Lower leg skin (tissue), 4 donors: ENCODE data around the gene FAM124A. TPM values are rescaled to one million over a fixed set of nuclear protein-coding genes. Genes with fewer than 3 reads are reported as not detected.
"Not testable (repeated sequence)": the region's sequence is repeated elsewhere in the genome, so short reads cannot be mapped to it uniquely, and the experiment has no call there.

Experiments
- DNase-seq, 2 donors: peaks; one replicate each; pipeline ENCODE4 v3.0.0-alpha.2; 2019; ENCODE audit warnings: low spot score in 2 of 2
- H3K4me3 ChIP-seq: fragments of 200-600 bp; sonication (generic); 2 replicates; pipeline ENCODE4 v1.5.1; 2017; ENCODE audit warnings: mild to moderate bottlenecking, low read depth; ENCODE audit not compliant: poor library complexity, severe bottlenecking
- CTCF ChIP-seq, 3 donors: fragments of 450-650 bp; IDR thresholded peaks; one replicate each; pipeline ENCODE4 v1.5.1; 2016; ENCODE audit warnings: antibody characterized with exemption in 3 of 3, mild to moderate bottlenecking in 3 of 3, moderate library complexity in 2 of 3
- POLR2A ChIP-seq, 2 donors: fragments of 450-650 bp; IDR thresholded peaks; one replicate each; pipeline ENCODE4 v1.6.1; 2016 to 2017; ENCODE audit warnings: antibody characterized with exemption in 2 of 2, mild to moderate bottlenecking in 1 of 2, moderate library complexity in 1 of 2
- WGBS, 2 donors: methylation state at CpG; one replicate each; pipeline ENCODE4 v1.1.5; 2018; 5-methylcytosine and 5-hydroxymethylcytosine counted together
- intact Hi-C: fragments of 100-400 bp; cut with DNase I; formaldehyde crosslinking; loops from one replicate; pipeline ENCODE4 v1.15.0; 2023; ENCODE audit warnings: low total_unique reads
- total RNA-seq, 4 donors: library from RNA; depleted of rRNA; stranded (reverse); fragments of >200 nt; gene quantifications; one replicate each; pipeline ENCODE4 v1.1.0, GENCODE V29; 2016

The FAM124A gene
- total RNA-seq, 4 donors from 2014 or later, result 0.30 to 5.0 (median 2.1) TPM

- intact Hi-C loops, result no loop called here
- no peak overlapping the region for H3K4me3 ChIP-seq
- no peak for TF ChIP-seq POLR2A (IDR thresholded peaks at IDR 0.05)
- TF ChIP-seq CTCF (IDR thresholded peaks at IDR 0.05), result no peak
- WGBS, 2 donors, result 70 to 96% methylated on average over 2 of the region's 2 CpGs
- DNase-seq, result no peak
Measured at GRCh38 chr13:51275101-51275500, 52.9 kb downstream of the FAM124A start.

- no peak for DNase-seq
- intact Hi-C loops, result no loop called here
- no peak overlapping the region for H3K4me3 ChIP-seq
- 57 to 89% methylated on average over 4 of the region's 4 CpGs for WGBS, 2 donors
- TF ChIP-seq POLR2A (IDR thresholded peaks at IDR 0.05), result no peak
- TF ChIP-seq CTCF (IDR thresholded peaks at IDR 0.05), result no peak
Measured at GRCh38 chr13:51276636-51277035, 54.4 kb downstream of the FAM124A start.

- no peak for TF ChIP-seq CTCF (IDR thresholded peaks at IDR 0.05)
- no peak for TF ChIP-seq POLR2A (IDR thresholded peaks at IDR 0.05)
- WGBS, 2 donors, result 67 to 75% methylated on average over 4 of the region's 4 CpGs
- no peak overlapping the region for H3K4me3 ChIP-seq
- intact Hi-C loops, result no loop called here
- DNase-seq, result no peak
Measured at GRCh38 chr13:51277928-51278327, 55.7 kb downstream of the FAM124A start.

GRCh38 chr13:51278426-51279130 lies 56.4 kb downstream of the FAM124A start:
- TF ChIP-seq CTCF (IDR thresholded peaks at IDR 0.05) (no peak), POLR2A (IDR thresholded peaks at IDR 0.05) (no peak)
- DNase-seq, result no peak
- no peak overlapping the region for H3K4me3 ChIP-seq
- intact Hi-C loops, result no loop called here
- 67 to 81% methylated on average over 9 of the region's 9 CpGs for WGBS, 2 donors

GRCh38 chr13:51280379-51280940 lies 58.3 kb downstream of the FAM124A start:
- H3K4me3 ChIP-seq, result no peak overlapping the region
- intact Hi-C loops, result loop anchor here (10.0 kb wide), 2 partner anchors 126 to 514 kb away; no protein-coding TSS in a partner anchor
- DNase-seq, result peak in 1 of 2 donors; percentile 61
- WGBS, 2 donors, result 69 to 71% methylated on average over 10 to 13 of the region's 13 CpGs
- TF ChIP-seq POLR2A (IDR thresholded peaks at IDR 0.05), result no peak

GRCh38 chr13:51282322-51282721 lies 60.1 kb downstream of the FAM124A start:
- H3K4me3 ChIP-seq, result no peak overlapping the region
- WGBS, 2 donors, result 68 to 84% methylated on average over 6 of the region's 6 CpGs
- TF ChIP-seq POLR2A (IDR thresholded peaks at IDR 0.05), result no peak
- no peak for TF ChIP-seq CTCF (IDR thresholded peaks at IDR 0.05)
- DNase-seq, result no peak
- intact Hi-C loops, result loop anchor here (10.0 kb wide), 2 partner anchors 128 to 512 kb away; no protein-coding TSS in a partner anchor

GRCh38 chr13:51282923-51283322 lies 60.7 kb downstream of the FAM124A start:
- WGBS, 2 donors, result 86 to 95% methylated on average over 5 of the region's 5 CpGs
- H3K4me3 ChIP-seq, DNase-seq: not testable (repeated sequence)
- intact Hi-C loops, result loop anchor here (10.0 kb wide), 2 partner anchors 128 to 512 kb away; no protein-coding TSS in a partner anchor
